ENCODE results near the gene FBH1.
"Not testable (repeated sequence)": the region's sequence is repeated elsewhere in the genome, so short reads cannot be mapped to it uniquely, and the experiment has no call there.

FBH1 gene

DNA sequence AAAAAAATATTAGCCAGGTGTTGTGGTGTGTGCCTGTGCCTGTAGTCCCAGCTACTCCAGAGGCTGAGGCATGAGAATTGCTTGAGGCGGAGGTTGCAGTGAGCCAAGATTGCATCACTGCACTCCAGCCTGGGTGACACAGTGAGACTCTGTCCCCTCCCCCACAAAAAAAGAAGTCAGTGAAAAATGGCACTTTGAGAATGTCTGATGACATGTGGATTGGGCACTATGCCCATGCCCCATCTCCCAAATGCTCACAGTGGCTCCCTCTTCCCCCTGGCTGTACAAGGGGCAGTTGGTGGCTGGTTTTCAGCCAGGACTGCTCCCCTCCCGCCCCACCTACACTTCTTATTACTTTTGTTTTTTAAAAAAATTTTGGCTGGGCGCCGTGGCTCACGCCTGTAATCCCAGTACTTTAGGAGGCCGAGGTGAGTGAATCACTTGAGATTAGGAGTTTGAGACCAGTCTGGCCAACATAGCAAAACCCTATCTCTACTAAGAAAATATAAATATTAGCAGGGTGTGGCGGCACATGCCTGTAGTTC lies 61.2 kb downstream of the FBH1 start:
- H3K4me3 ChIP-seq (ENCODE audit: low read length): no peak overlapping the region
- DNase-seq (ENCODE audit: low read depth, low spot score): no peak

DNA sequence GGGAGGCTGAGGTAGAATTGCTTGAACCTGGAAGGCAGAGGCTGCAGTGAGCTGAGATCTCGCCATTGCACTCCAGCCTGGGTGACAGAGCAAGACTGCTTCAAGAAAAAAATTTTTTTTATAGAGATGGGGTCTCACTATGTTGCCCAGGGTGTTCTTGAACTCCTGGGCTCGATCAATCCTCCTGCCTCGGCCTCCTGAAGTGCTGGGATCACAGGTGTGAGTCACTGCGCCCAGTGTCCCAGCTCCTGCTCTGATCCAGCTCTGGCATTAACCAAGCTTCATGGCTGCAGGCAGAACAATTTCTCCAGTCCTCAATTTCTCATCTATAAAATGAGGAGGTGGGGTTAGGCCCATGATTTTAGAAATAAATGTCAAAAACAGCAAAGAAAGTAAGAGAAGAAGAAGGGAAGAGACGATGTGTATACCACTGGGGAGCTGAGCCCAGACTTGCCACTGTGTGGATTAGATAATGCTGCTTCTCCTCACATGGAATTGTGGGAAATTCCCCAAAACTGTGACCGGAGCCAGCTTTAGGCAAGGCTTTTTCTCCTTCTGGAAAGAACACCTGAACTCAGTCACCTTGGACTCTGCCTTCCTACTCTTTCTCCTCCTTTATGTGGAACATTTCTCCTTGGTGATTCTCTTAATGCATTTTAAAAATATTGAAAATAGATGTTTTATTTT lies 61.8 kb downstream of the FBH1 start:
- DNase-seq (ENCODE audit: low read depth, low spot score): no peak
- no peak overlapping the region for H3K4me3 ChIP-seq (ENCODE audit: low read length)

DNA sequence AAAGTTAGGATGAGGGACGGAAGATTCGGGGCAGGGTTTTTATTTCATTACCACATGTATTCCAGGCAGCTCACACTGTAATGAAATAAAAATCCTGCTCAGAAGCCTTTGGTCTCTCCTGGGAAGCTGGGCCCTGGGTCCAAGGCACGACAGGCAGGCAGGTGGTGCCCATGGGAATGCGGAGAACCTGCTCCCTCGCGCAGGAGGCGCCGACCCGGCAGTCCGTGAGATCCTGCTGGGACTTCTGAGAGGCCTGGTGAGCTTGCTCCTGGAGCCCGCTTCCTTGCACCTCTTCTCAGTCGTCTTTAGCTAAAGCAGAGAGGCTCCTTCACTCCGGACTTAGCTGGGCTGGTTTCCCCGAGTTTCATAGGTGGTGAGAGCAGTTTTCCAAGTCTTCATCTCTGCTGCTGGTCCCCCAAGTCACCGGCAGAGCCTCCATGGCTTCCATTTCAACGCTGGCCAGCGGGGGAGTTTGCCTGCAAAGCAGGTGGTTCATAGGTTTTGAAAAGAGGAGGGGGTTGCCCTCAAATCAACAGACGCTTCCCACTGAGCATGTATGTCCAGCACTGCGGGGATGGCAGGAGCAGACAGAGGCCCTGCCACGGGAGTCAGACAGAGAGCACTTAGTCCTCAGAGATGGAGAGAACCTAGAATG lies 62.8 kb downstream of the FBH1 start:
- no peak for DNase-seq (ENCODE audit: low read depth, low spot score)
- H3K4me3 ChIP-seq (ENCODE audit: low read length): no peak overlapping the region

DNA sequence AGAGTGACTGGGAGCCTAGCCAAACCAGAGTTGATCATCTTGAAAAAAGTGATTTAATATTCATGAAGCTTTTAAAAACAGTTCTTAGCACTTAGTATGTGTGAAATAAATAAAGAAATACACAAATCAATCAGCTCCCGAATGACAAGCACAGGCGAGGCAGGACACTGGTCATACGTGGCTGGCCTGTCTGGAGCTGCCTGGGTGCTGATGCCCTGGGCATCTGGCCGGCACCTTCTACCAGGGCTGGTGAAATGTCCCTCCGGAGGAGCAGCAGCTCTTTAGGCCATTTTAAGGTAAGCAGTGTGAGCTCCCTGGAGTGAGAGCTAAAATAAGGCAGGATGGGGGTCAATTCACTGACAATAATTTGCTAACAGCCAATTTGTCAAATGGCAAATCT lies 63.6 kb downstream of the FBH1 start:
- DNase-seq (ENCODE audit: low read depth, low spot score): no peak
- no peak overlapping the region for H3K4me3 ChIP-seq (ENCODE audit: low read length)

DNA sequence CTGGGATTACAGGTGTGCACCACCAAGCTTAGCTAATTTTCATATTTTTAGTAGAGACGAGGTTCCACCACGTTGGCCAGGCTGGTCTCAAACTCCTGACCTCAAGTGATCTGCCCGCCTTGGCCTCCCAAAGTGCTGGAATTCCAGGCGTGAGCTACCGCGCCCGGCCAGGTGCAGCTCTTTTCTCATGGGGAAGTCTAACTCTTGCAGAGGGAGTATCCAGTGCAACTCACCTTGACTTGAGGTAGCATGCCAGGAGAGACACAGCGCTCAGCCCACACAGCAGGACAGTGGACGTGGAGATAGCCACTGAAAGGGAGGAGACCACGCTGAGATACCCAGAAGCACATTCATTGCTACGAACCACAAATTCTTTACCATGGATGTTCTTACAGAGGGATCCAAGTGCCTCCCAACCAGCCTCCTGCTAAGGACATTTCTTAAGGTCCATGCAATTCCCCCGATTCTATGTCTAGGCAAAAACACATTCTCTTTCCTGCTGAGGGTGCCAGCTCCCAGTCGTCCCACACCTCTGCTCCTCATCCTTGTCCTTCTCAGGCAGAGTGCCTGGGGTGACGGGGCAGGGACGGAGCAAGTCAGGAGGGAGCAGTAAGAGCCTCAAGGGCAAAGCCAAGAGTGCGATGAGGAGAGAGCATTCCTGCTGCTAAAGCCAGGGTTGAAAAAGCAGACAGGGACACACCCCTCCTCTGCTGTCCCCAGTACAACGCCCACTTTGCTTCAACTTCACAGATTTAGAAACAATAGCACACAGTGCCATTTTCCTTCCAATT lies 66.3 kb downstream of the FBH1 start:
- no peak for DNase-seq (ENCODE audit: low read depth, low spot score)
- no peak overlapping the region for H3K4me3 ChIP-seq (ENCODE audit: low read length)

DNA sequence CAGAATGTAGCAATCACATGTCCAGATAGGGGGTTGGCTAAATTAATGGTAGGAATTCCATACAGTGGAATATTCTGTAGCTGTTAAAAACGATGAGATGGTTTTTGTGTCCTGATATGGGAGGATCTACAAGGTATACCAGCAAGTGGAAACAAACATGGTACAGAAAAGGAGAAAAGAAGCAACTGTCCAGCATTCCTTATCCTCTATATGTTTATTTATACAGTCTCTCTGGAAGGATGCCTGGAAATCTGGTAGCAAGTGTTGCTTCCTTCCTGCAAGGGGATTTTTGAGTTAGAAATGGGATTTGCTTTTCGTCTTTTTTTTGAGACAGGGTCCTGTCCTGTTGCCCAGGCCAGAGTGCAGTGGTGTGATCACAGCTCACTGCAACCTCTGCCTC lies 68.0 kb downstream of the FBH1 start:
- DNase-seq (ENCODE audit: low read depth, low spot score): no peak

DNA sequence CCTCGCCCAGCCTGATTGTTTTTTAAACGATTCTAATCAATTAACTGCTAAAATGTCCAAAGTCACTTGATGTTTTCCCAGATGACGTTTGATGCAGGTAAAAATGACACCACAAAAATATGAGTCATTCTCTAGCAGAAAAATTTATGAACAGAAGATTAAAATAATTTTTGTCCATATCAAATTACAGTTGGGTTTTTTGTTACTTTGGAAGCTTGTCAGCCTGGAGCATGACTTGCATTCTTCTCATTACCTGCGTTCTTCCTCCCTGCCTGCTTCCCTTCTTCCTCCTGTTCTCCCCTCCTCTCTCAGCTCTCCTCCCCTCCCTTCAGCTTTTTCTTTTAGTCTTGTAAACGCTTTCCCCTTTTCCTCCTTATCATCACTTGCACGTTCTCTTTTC lies 68.6 kb downstream of the FBH1 start:
- no peak overlapping the region for H3K4me3 ChIP-seq (ENCODE audit: low read length)
- DNase-seq (ENCODE audit: low read depth, low spot score): no peak

More for the DNA sequence above, 68.0 kb downstream of the FBH1 start:
- no peak overlapping the region for H3K4me3 ChIP-seq (ENCODE audit: low read length)

DNA sequence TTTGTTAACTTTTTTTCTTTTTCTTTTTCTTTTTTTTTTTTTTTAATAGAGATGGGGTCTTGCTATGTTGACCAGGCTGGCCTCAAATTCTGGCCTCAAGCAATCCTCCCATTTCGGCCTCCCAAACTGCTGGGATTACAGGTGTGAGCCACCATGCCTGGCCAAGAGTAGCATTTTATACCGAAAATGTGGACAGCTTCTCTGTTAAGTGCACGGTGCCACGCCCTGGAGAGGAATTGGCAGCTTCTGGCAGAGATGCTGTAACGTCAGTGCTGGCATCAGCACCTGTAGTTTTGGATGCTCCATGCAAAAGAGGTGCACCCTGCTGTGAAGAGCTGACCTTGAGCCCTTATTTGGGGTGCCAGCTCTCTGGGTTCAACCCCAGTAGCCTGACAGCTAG lies 69.1 kb downstream of the FBH1 start:
- no peak for DNase-seq (ENCODE audit: low read depth, low spot score)
- H3K4me3 ChIP-seq (ENCODE audit: low read length): no peak overlapping the region

DNA sequence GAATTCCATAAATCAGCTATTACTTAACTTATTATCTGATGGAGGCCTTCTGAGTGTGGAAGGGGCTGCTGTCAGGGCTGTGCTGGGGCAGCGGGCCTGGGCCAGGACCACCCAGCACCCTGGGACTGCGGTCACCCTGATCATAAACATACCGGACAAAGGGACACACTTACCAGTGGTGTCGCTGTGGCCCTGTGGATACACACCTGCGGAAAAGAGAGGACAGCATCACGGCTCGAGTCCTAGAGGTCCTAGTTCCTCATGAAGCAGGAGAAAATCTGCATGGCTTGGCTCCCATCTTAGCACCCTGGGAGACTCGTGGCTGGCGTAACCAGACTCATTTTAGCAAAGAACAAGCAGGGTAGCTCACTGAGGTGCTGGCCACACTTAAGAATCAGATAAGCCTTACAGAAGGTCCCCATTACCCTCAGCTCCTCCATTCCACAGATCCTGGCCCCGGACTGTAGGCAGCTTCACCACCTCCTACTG lies 69.6 kb downstream of the FBH1 start:
- no peak overlapping the region for H3K4me3 ChIP-seq (ENCODE audit: low read length)

DNA sequence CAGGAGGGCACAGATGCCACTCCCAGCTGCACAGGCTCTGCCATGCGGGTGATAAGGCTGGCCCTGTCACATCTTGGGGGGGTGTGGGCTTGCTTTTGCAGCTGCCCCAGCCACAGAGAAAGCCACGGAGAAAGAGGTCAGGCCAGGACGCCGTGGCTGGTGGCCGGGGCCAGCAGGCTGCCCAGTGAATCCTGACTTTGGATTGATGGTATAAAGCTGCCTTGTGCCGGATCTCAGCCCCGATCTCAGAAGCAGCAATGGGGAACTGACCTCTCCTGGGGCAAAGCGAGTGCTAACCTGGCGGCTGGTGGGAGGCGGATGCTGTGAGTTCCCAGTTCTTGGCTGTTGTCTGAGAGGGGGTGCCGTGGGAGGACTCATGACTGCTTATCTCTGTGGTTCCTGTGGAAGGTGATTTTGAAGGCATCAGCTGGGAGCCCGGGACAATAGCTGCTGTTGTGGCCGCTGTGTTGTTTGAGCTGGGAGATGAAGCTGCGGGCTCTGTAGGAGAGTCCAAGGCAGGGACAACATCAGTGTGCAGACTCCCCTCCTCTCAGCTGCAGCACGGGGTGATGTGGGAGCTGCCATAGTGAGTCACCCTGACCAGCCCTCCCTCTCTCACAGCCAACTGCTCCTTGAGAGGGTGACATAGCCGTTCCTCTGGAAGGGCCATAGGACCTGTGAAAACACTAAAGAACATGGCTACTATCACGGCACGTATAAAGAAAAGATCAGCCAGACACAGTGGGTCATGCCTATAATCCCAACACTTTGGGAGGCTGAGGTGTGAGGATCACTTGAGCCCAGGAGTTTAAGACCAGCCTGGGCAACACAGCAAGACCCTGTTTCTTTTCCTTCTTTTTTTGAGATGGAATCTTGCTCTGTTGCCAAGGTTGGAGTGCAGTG lies 70.3 kb downstream of the FBH1 start:
- no peak overlapping the region for H3K4me3 ChIP-seq (ENCODE audit: low read length)
- no peak for DNase-seq (ENCODE audit: low read depth, low spot score)

More for the DNA sequence above, 69.6 kb downstream of the FBH1 start:
- DNase-seq (ENCODE audit: low read depth, low spot score): no peak

DNA sequence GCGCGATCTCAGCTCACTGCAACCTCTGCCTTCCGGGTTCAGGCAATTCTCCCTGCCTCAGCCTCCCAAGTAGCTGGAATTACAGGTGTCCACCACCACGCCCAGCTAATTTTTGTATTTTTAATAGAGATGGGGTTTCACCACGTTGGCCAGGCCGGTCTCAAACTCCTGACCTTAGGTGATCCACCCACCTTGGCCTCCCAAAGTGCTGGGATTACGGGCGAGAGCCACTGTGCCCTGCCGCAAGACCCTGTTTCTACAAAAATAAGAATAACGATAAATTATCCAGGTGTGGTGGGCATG lies 70.9 kb downstream of the FBH1 start:
- DNase-seq (ENCODE audit: low read depth, low spot score); H3K4me3 ChIP-seq (ENCODE audit: low read length): not testable (repeated sequence)

DNA sequence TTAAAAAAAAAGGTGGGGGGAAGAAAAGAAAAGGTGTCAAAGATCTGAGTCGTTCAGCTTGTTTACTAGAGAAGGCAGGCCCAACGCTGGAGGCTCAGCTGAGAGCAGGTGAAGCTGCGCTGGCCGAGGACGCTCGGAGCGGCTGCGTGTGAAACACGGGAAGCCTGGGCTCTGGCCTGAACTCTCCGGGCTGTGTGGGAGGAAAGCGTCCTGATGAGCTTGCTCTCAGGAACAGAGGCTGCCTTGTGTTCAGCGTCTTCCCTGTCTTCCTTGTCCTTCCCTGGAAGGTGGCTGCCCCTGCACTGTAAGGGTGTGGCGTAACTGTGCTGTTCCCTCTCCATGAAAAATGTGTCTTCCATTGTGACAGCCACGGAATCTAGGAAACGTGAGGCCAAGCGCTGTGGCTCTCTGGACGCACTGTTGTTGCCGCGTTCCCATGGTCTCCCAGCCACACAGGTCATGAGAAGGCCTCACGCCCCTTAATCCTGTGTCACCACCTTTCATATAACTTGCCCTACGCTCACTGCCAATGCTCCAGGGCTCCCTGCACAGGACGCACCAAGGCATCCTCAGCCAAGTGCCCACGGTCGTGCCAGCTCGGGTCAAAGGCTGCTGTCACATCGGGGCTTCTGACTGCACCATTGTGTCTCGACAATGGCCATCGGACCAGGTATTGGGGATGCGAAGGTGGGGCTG lies 71.5 kb downstream of the FBH1 start:
- no peak overlapping the region for H3K4me3 ChIP-seq (ENCODE audit: low read length)
- no peak for DNase-seq (ENCODE audit: low read depth, low spot score)

DNA sequence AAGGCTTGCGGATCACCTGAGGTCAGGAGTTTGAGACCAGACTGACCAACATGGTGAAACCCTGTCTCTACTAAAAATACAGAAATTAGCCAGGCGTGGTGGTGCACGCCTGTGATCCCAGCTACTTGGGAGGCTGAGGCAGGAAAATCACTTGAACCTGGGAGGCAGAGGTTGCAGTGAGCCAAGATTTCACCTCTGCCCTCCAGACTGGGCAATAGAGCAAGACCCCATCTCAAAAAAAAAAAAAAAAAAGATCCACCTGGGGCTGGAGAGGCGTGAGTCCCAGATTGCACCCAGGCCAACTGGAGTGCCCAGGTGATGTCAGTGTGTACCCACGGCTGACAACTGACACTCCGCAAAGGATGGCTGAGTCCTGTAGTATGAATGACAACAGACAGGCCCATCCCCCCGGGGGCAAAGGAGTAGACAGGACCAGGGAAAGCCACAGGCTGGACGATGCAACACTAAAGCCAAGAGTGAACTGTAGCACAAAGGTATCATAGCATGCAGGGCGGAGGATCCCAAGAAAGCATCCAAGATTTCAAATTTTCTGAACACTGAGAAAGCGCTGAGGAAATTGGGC lies 72.4 kb downstream of the FBH1 start:
- DNase-seq (ENCODE audit: low read depth, low spot score); H3K4me3 ChIP-seq (ENCODE audit: low read length): not testable (repeated sequence)

DNA sequence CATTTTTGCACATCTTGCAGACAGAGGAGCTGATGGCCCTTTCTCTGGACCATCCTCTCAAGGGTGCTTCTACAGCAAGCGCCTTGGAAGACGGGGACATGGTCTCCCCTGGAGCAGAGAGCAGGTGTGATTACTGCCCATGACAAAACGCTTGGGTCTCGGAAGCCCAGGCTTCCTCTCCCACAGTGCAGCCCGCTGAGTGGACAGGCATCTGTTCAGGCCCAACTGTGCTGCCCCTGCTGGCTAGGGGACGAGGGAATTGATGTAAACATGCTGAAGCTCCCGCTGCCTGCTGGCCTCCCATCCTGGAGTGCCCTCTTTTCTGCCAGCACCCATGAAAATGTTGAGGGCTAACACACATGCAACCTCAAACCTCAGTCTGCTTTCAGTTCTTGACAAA lies 73.0 kb downstream of the FBH1 start:
- DNase-seq (ENCODE audit: low read depth, low spot score): no peak
- H3K4me3 ChIP-seq (ENCODE audit: low read length): no peak overlapping the region

DNA sequence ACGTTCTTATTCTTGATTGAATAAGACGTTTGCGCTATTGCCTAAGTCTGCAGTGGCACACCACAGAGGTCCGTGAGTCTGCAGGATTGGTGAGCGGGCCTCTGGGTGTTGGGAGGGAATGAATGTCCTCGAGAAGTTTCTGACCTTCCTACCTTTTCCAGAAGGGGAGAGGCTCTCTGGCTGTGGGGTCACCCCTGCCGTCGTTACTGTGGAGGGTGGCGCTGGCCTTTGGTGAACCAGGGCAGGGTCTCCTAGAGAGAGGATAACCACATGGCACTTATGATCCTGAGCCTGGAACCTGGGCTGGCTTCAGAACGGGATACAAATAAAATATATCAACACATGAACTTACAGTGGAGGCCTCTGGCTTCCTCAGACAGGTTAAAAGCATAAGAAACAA lies 73.5 kb downstream of the FBH1 start:
- DNase-seq (ENCODE audit: low read depth, low spot score): no peak

DNA sequence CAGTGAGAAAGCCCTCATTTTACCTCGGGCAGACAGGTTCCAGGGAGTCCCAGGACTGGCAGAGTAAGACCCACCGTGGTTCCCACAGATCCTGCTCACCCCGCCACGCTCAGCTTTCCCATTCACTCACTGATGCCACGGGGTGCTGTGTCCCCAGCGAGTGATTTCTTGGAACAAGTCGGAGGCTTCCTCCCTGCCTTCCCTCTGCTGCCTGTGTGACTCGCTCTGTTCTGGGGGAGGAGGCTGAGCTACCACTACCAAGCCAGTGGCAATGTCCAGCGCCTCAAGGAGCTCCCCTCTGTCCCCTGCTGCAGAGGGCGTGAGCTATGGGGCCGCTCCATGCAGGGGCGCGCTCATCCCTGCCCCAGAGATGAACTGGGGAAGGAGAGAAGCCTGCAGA lies 74.7 kb downstream of the FBH1 start:
- no peak overlapping the region for H3K4me3 ChIP-seq (ENCODE audit: low read length)
- DNase-seq (ENCODE audit: low read depth, low spot score): no peak

More for the DNA sequence above, 73.5 kb downstream of the FBH1 start:
- no peak overlapping the region for H3K4me3 ChIP-seq (ENCODE audit: low read length)

DNA sequence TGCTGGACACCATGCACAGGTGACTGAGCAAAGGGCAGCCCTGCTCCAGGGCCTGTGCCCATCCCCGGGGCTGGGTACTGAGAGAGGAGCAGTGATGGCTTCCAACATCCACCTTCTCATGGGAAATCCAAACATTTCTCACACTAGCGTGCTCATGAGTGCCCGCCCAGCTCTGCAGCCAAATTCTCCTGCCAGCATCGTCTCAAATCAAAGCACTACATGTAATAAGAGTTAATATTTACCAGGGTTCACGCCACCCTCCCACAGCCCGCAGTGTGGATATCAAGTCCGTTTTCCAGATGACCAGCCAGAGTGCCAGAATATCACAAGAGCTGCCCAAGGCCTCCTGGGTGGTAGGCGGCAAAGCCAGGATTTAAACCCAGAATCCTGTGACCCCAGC lies 75.2 kb downstream of the FBH1 start:
- no peak for DNase-seq (ENCODE audit: low read depth, low spot score)
- H3K4me3 ChIP-seq (ENCODE audit: low read length): no peak overlapping the region

DNA sequence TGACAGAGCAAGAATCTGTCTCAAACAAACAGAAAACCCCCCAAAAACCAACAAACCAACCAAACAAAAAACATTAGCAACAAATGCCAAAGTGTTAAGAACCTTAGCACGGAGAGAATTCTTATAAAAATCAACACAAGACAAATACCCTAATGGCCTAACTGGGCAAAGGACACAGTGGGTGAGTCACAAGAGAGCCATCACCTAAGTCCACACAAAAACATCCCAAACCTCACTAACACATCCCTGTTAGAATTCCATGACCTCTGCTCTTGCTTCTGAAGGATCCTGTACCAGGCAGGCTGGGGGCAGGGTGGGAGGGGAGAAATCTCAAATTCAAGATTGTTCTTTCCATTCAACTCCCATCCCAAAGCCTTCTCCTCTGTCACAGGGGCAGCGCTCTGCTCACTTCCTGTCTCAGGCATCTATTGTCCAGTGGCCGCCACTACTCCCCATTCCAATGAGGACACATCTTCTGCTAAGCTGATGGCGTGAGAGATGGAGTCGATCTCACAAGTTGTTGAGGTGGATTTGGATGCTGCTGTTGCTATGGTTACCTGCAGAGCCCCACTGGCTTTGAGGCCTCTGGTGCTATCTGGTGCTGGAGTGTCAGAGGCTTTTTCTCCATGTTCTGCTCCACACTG lies 78.1 kb downstream of the FBH1 start:
- H3K4me3 ChIP-seq (ENCODE audit: low read length): no peak overlapping the region
- no peak for DNase-seq (ENCODE audit: low read depth, low spot score)

All from Jurkat, Clone E6-1 (cell line).